Esophagus (tissue), 2 donors: Measurements from ENCODE around the gene KDELR1. TPM values are rescaled to one million over a fixed set of nuclear protein-coding genes. Genes with fewer than 3 reads are reported as not detected.
A peak's percentile ranks its signal among the peaks of the same experiment; 100 is the strongest.

Experiments used
- H3K27ac ChIP-seq, 2 donors: one replicate each; pipeline ENCODE4 v1.5.1; 2013; ENCODE audit warnings: low read depth in 2 of 2, mild to moderate bottlenecking in 2 of 2, inconsistent platforms in 1 of 2, low read length in 1 of 2, moderate library complexity in 1 of 2
- H3K27me3 ChIP-seq, 2 donors: one replicate each; pipeline ENCODE4 v1.6.1; 2013; ENCODE audit warnings: low read length in 2 of 2, control low read depth in 1 of 2, mild to moderate bottlenecking in 1 of 2; ENCODE audit not compliant: insufficient read depth in 2 of 2, control insufficient read depth in 1 of 2
- H3K36me3 ChIP-seq, 2 donors: one replicate each; pipeline ENCODE4 v1.6.1; 2013; ENCODE audit warnings: low read length in 1 of 2; ENCODE audit not compliant: control insufficient read depth in 2 of 2, insufficient read depth in 2 of 2
- H3K4me1 ChIP-seq, 2 donors: one replicate each; pipeline ENCODE4 v1.6.1; 2013; ENCODE audit warnings: low read length in 1 of 2; ENCODE audit not compliant: control insufficient read depth in 2 of 2, insufficient read depth in 2 of 2
- H3K4me3 ChIP-seq, 2 donors: one replicate each; pipeline ENCODE4 v1.5.1; 2013; ENCODE audit warnings: low read length in 2 of 2, mild to moderate bottlenecking in 2 of 2, low read depth in 1 of 2, moderate library complexity in 1 of 2
- H3K9me3 ChIP-seq, 2 donors: one replicate each; pipeline ENCODE4 v1.6.1; 2013; ENCODE audit warnings: mild to moderate bottlenecking in 2 of 2, low read depth in 1 of 2, low read length in 1 of 2, moderate library complexity in 1 of 2; ENCODE audit not compliant: control insufficient read depth in 2 of 2, insufficient read depth in 1 of 2
- WGBS, 2 donors: extraction: QIAGEN DNeasy Blood & Tissue Kit; methylation state at CpG; one replicate each; pipeline ENCODE4 v1.1.7; 2013; 5-methylcytosine and 5-hydroxymethylcytosine counted together
- polyA plus RNA-seq, 2 donors: library from polyadenylated mRNA; stranded (reverse); fragments of 200-250 nt; gene quantifications; one replicate each; pipeline ENCODE4 v1.2.3, GENCODE V29; 2013
- donor health status: healthy with polysubstance abuse.
- donor health status: Bipolar disorder and iron deficiency.

Gene KDELR1
- polyA plus RNA-seq, 2 donors, result 62.7 to 70.2 TPM

DNA sequence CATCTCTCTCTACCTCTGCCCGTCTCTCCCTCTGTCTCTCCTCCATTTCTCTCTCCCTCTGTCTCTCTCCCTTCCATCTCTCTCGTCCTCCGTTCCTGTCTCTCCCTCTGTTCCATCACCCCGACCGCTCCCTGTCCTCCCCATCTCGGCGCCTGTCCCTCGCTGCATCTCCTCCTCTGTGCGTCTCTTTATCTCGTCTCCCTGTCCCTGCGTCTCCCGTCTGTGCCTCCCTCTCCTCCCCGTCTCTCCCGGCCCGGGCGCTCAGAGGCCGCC is 6.7 kb upstream of the KDELR1 start:
- peaks cover 0 to 17% of the 10 kb centered on the region in 2 donors for H3K27me3 ChIP-seq
- peak overlapping the region; percentile 44 to 52 for H3K4me3 ChIP-seq
- peak overlapping the region in 1 of 2 donors; percentile 22 for H3K27ac ChIP-seq
- H3K4me1 ChIP-seq, result peaks cover 3 to 18% of the 10 kb centered on the region in 2 donors
- H3K9me3 ChIP-seq, result no peaks in the 10 kb centered on the region
- 2 to 3% methylated on average over 17 of the region's 17 CpGs for WGBS, 2 donors
- H3K36me3 ChIP-seq, result no peaks in the 10 kb centered on the region

DNA sequence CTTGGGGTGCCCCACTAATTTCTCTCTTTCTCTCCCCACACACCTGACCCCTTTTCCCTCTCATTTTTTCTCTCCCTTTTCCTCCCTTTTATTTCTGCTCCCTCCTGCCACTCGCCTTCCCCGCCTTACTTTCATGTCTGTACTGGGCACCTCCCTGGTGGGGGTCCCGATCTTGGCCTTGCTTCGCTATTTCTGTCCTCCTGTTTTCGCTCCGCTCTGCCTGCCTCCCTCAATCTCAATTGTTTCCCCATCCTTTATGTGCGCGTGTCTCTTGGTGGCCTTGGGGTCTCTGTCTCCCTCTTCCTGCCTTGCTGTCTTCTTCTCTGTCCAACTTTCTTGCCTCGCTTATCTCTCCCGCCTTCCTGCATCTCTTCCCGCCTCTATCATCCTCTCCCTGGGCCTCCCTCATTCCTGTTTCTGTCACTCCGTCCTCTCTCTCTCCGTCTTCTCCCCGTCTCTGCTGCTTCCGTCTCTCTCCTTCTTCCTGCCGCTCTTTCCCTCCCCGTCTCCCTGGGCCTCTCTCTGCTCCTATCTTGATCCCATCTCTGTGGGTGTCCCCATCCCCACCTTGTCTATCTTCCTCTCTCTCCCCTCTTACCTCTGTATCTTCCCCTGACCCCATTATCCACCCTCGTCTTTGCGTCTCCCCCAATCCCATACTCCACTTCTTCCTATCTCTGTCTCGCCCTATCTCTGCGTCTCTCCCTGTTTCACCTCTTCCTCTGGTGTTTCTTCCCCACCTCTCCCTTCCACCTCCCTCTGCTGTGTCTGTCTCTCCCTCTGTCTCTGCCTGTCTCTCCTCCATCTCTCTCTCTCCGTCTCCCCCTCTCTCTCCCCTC is 6.1 kb upstream of the KDELR1 start:
- H3K36me3 ChIP-seq, result no peaks in the 10 kb centered on the region
- no peaks in the 10 kb centered on the region for H3K9me3 ChIP-seq
- 55 to 56% methylated on average over 22 of the region's 22 CpGs for WGBS, 2 donors
- H3K27ac ChIP-seq, result no peak overlapping the region
- H3K4me1 ChIP-seq, result peaks cover 3 to 18% of the 10 kb centered on the region in 2 donors
- peaks cover 0 to 17% of the 10 kb centered on the region in 2 donors for H3K27me3 ChIP-seq
- H3K4me3 ChIP-seq, result peak overlapping the region; percentile 44 to 52

DNA sequence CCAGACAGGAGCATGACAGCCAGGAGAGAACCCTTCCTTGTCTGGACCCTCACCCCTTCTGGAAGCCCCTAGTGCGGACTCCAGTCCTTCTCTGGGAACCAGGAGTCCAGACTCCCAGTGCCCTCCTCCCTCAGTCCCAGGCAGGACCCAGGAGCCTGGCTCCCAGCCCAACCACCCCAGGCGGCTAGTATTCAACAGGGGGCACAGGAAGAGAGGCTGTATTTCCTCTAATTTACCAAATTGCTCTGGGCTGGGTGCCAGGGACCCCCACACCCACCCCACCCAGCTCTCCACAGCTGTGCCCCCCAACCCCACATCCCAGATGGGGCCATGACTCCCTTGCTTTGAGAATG is 5.4 kb upstream of the KDELR1 start:
- peaks cover 0 to 17% of the 10 kb centered on the region in 2 donors for H3K27me3 ChIP-seq

DNA sequence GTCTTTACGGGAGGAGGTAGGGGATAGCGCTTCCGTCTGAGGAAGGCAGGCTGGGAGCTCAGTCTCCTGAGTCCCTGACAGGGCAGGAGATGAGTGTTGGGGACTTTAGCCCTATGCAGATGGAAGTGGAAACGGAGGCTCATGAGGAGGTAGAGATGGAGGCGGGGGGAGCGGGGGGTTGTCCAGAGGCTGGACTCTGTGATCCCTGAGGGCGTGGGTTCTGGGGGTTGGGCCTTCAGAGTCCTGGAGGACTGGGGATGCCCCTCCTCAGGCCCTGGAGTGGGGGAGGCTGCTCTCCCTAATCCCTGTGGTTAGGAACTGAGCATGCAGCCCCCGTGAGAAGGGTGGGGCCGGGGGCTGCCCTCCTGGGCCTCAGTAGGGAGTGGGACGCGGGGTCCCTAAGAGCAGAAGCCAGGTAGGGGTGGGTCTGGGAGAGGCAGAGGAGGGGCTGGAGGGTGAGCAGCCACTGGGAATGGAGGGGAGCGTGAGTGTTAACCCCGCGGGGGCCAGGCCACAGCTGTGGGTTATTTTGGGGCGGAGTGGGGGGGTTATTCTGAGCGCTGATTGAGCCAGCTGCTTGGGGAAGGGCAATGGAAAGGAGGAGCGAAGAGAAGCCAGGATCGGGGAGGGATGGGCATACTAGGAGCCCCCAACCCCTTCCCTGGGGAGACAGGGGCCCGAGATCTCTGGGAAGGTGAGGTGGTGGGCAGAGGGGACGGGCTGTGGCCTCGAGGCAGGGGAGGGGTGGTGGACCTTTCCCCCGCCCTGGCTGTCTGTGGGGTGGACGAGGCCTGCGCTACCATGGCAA is 4.9 kb upstream of the KDELR1 start:
- Histone ChIP-seq H3K4me1 (peaks cover 3 to 20% of the 10 kb centered on the region in 2 donors), H3K27ac (no peak overlapping the region), H3K9me3 (no peaks in the 10 kb centered on the region), H3K4me3 (no peak overlapping the region), H3K36me3 (no peaks in the 10 kb centered on the region), H3K27me3 (peaks cover 0 to 17% of the 10 kb centered on the region in 2 donors)
- 49 to 60% methylated on average over 22 to 24 of the region's 24 CpGs for WGBS, 2 donors

More for the DNA sequence above, 5.4 kb upstream of the KDELR1 start:
- H3K36me3 ChIP-seq, result no peaks in the 10 kb centered on the region
- no peak overlapping the region for H3K4me3 ChIP-seq
- H3K4me1 ChIP-seq, result peaks cover 3 to 18% of the 10 kb centered on the region in 2 donors
- WGBS, 2 donors, result 61 to 65% methylated on average over 2 of the region's 2 CpGs
- H3K9me3 ChIP-seq, result no peaks in the 10 kb centered on the region
- no peak overlapping the region for H3K27ac ChIP-seq

DNA sequence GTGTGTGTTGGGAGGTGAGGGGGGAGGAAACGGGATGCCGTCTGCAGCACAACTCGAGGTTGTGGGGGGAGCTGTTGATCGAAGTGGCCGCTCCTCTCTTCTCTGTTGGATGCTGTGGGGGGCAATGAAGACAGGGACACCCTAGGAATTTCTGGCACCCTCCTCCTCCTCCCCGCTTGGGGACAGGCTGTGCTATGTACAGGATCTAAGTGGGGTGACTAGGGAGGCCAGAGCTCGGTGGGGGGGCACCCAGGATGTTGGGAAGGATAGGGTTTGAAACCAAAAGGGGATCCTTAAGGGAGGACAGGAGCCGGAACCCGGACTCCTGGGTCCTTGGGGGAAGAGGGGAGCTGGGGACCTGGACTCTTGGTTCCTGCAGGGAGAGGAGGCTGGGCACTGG is 4.1 kb upstream of the KDELR1 start:
- Histone ChIP-seq H3K9me3 (no peaks in the 10 kb centered on the region), H3K4me3 (no peak overlapping the region), H3K27me3 (peaks cover 0 to 17% of the 10 kb centered on the region in 2 donors), H3K27ac (no peak overlapping the region), H3K36me3 (no peaks in the 10 kb centered on the region), H3K4me1 (peaks cover 3 to 20% of the 10 kb centered on the region in 2 donors)
- WGBS, 2 donors, result 30 to 33% methylated on average over 9 of the region's 9 CpGs

DNA sequence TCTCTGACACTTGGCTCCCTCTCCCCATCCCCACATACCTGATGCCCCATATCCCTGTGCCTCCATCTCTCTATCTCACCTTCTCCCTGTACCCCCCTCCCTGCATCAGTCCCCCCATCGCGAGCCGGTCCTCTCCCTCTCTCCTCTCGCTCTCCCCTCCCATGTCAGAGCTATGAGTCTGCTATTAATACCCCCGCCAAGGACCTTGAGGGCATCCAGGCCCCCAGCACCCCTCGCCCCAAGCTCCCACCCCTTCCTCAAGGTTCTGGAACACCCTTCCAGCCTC is 3.8 kb upstream of the KDELR1 start:
- 10 to 18% methylated on average over 6 of the region's 6 CpGs for WGBS, 2 donors
- peaks cover 6 to 20% of the 10 kb centered on the region in 2 donors for H3K4me1 ChIP-seq
- H3K27ac ChIP-seq, result no peak overlapping the region
- no peaks in the 10 kb centered on the region for H3K36me3 ChIP-seq
- no peak overlapping the region for H3K4me3 ChIP-seq
- peaks cover 0 to 17% of the 10 kb centered on the region in 2 donors for H3K27me3 ChIP-seq
- no peaks in the 10 kb centered on the region for H3K9me3 ChIP-seq

DNA sequence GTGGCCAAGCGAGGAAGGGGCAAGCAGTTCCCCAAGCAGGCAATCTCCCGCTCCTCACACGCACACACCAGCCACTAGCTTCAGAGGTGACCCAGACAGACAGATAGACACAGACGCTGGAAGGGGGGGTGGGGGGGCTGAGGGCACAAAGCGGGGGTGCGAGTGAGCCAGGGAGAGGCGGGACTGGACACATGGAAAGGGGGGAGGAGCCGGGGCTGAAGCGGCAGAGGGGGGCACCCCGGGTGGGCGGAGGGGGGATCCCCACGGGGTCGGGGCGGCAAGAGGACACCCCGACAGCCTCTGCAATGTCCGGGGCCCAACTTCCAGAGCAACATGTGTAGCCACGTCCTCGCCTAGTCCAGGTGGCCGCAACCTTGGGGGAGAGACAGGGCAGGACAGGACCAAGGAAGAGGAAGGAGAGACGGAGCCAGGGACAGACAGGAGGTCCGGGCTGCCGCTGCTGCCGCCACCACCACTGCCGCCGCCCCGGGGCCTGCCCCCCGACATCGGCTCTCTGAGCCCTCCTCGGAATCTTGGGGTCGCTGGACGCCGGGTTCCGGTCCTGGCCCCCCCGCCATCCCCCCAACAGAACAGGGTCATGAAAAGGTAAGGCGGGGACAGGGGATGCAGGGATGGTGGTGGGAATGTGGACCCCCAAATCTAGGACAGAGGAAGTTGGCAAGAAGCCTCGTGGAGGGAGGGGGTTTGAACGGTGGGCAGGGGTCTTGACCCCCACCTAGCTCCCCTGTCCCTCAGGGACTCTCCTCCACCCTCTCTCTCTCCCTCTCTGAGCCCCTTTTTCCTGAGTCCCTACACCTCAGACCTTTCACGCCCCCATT is 3.2 kb upstream of the KDELR1 start:
- H3K4me3 ChIP-seq, result no peak overlapping the region
- 2 to 5% methylated on average over 32 to 38 of the region's 38 CpGs for WGBS, 2 donors
- peaks cover 0 to 17% of the 10 kb centered on the region in 2 donors for H3K27me3 ChIP-seq

DNA sequence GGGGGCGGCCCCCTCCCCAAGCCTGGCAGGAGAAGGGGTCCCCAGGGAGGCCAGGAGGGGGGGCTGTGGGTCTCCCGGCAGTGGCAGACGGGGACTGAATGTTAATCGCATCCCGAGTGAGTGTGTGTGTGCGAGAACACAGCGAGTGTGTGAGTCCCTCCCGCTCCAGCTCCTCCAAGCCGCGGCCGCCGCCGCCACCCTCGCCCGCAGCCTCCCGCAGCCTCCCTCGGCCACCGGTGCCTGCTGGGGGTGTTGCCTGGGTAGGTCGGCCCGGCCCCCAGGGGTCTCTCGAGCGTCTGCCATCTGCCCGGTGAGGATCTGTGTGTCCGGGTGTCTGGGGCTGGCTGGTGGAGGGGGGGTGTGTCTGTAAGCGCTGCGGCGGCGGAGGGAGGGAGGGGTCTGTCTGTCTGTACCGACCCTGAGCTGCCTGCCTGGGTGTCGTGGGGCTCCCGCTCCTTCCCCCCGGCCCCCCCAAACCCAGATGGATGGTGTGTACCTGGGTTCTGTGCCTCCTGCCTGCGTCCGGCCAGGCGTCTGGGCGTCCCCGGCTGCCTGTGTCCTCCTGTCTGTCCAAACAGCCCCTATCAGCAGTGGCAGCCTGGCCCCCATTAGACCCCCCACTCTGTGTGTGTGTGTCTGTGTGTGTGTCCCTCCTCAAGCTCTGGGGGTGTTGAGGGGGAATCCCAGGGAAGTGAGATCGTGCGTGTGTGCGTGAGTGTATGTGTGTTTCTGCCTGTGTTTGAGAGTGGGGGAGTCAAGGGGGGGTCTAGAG is 2.4 kb upstream of the KDELR1 start, which contains the start of gene GRIN2D:
TSS of gene GRIN2D (plus strand) at position 110 of the 772 bp plus-strand sequence. CDS start 4,725 bp downstream, outside the sequence.
- Histone ChIP-seq H3K9me3 (no peaks in the 10 kb centered on the region), H3K27me3 (peaks cover 0 to 17% of the 10 kb centered on the region in 2 donors), H3K4me1 (peaks cover 7 to 20% of the 10 kb centered on the region in 2 donors), H3K36me3 (peaks cover 3 to 4% of the 10 kb centered on the region in 2 donors), H3K4me3 (no peak within 1 kb of the TSS), H3K27ac (no peak within 1 kb of the TSS)
- WGBS, 2 donors, result 1 to 4% methylated on average over 37 to 40 of the region's 40 CpGs

More for the DNA sequence above, 3.2 kb upstream of the KDELR1 start:
- H3K4me1 ChIP-seq, result peaks cover 7 to 20% of the 10 kb centered on the region in 2 donors
- peaks cover 0 to under 1% of the 10 kb centered on the region in 2 donors for H3K36me3 ChIP-seq
- H3K9me3 ChIP-seq, result no peaks in the 10 kb centered on the region
- H3K27ac ChIP-seq, result no peak overlapping the region
